Measurements from ENCODE around the gene GALNT13.

Gene GALNT13

GRCh38 chr2:153944800-153945199 lies 73.1 kb downstream of the GALNT13 start:
- DNase-seq (ENCODE audit: low read depth), result no peak

GRCh38 chr2:153946036-153946435 lies 74.3 kb downstream of the GALNT13 start:
- DNase-seq (ENCODE audit: low read depth), result no peak

GRCh38 chr2:153953761-153954160 lies 82.0 kb downstream of the GALNT13 start:
- DNase-seq (ENCODE audit: low read depth), result no peak

- DNase-seq (ENCODE audit: low read depth), result peak; percentile 50
Observed at GRCh38 chr2:153963256-153963655, 91.5 kb downstream of the GALNT13 start.

DNA sequence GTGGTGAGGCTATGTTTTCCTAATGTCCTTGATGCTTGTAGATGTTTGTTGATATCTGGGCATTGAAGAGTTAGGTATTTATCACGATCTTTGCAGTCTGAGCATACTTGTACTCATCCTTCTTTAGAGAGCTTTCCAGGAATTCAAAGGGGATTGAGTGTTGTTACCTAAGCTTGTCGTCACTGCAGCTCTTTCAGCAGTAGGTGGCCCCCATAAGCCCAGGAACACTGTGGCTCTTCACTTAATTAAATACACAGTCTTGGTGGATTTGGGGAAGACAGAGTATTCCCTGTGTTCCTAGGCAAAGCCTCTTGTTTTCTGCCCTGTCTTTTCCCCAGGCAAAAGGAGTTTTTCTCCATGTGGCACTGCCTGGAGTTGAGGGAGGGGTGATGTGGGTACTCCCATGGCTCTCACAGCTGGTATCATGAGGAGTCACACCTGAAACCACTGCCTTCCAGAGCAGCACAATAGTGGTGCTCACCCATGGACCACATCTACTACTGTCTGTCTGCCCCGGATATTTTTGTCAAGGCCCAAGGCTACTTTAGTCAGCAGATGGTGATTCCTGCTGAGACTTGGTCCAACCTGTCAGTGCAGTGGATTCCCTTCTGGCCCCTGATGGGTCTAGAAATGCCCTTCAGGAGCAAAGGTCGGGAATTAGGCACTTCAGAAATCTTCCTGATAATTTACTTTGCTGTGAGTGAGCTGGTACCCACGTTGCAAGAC lies 95.7 kb downstream of the GALNT13 start:
- no peak for DNase-seq (ENCODE audit: low read depth)

GRCh38 chr2:153971250-153971649 lies 99.5 kb downstream of the GALNT13 start:
- no peak for DNase-seq (ENCODE audit: low read depth)

DNA sequence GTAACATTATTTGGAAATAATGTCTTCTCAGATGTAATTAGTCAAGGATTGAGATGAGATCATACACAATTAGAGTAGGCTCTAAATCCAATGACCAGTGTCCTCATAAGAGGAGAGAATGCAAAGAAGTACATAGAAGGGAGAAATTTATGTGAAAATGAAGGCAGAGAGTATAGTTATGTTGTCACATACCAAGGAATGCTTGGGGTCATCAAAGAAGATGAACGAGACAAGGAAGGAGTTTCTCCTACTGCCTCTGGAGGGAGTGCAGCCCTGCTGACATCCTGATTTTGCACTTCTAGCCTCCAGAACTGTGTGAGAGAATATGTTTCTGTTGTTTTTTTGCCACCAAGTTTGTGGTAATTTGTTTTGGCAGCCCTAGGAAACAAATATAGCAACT lies 100.1 kb downstream of the GALNT13 start:
- DNase-seq (ENCODE audit: low read depth), result no peak

GRCh38 chr2:153972412-153972811 lies 100.7 kb downstream of the GALNT13 start:
- DNase-seq (ENCODE audit: low read depth), result no peak

DNA sequence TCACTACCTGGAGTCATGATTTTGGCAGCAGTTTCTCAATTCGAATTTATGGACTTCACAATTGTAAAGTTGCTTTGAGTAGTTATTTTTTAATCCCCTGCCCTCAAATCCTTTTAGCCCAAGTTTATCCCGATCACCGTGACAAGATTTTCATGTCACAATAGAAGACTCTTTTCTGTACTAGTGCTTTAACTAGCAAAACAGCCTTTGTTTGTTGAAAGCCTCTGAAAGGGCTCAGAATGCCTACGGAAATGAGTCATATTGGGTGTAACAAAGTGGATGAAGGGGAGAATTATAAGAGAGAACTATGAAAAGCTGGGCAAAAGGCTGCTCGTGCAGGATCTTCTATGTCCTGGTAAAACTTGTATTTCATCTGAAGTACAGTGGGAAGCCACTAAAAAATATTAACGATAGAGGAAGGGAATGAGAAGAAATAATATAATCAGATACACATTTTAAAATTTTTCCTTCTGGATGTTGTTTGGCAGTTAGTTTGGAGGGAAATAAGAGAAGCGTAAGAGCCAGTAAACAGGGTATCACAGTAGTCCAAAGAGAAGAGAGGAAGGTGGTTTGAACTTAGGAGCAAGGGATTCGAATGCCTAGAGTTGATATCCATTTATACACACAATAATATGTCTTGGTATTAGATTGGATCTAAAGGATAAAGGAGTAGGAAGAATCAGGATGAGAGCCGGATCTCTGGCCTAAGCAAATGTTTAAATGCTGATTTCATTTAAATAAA lies 114.9 kb downstream of the GALNT13 start:
- DNase-seq (ENCODE audit: low read depth), result no peak

DNA sequence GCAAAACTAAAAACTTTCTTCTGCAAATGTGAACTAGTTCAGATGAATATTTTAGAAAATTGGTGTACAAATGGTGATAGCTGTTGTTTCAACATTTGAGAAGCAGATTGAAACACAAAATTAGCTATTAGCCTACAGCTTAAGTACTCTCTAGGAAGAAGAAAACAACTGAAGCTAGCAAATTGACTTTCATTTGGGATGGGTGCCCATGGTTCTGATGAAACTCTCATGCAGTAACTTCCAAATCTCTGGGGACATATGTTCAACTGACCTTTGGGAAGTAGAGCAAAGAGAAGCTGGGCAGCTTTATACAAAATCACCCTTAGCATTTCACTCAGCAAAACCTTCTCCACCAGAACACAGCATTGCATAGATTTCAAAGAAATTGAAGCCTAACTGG lies 119.0 kb downstream of the GALNT13 start:
- DNase-seq (ENCODE audit: low read depth), result peak; percentile 49

DNA sequence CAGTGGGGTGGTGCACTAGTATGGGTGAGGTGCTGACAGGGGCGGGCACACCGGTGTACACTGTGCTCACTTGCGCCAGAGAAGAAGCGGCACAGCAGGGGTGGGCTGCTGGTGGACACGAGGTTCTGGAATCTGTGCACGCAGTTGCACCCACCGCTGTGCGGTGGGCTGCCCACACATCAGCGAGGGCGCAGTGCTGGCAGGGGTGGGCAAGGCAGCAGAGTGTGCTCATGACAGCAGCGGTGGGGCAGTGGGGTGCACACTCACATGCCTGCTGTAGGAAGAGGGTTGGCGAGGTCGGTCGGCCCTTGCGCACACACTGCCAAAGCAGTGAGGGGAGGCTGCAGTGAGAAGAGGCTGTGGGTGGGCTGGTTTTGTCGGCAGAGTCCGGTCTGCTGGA lies 141.8 kb downstream of the GALNT13 start:
- DNase-seq (ENCODE audit: low read depth), result no peak

DNA sequence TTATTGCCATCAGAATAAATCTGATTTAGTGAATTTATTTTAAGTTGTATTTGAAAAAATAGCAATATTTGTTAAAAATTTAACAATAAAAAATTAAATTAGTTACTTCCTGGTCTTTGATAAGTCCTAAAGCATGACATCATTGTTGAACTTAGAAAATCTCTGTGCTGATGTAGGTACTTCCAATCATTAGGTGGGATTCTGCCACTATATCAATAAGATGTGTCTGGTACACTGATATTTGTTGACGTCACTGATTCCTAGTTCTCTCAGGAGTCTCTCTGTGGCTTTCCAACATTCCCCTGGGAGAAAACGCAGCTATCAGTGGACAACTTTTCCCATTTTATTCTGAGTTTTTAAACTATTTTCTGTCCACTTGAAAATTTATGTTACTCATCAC lies 143.5 kb downstream of the GALNT13 start:
- no peak for DNase-seq (ENCODE audit: low read depth)

DNA sequence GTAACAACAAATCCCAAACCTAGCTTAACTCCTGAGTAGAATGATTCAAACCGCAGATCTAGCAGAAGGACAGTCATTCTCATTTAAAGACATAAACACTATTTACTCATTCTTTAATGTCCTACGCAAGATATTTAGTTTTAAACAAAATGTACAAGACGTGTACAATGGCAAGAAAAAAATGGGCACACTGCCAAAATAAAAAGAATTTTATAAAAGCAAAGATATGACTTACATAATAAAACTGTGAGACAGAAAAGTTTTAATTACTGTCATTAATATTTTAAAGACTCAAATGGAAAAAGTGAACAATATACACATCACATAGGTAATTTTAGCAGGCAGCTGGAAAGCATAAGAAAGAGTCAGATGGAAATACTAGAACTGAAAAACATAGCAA lies 157.8 kb downstream of the GALNT13 start:
- no peak for DNase-seq (ENCODE audit: low read depth)

DNA sequence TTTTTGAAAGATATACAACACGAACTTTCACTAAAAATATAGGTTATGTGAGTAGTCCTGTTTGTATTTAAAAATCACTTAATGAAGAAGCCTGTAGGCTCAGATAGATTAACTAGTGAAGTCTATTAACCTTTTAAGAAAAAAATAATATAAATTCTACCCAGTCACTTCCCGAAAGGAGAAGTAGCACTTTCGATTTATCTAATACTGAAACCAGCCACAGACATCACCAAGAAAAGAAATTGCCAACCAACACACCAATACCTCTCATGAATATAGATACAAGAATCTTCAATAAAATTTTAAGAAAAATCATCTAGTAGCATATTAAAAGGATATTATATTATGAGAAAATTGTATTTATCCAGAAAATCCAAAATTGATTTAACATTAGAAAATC lies 160.5 kb downstream of the GALNT13 start:
- no peak for DNase-seq (ENCODE audit: low read depth)

DNA sequence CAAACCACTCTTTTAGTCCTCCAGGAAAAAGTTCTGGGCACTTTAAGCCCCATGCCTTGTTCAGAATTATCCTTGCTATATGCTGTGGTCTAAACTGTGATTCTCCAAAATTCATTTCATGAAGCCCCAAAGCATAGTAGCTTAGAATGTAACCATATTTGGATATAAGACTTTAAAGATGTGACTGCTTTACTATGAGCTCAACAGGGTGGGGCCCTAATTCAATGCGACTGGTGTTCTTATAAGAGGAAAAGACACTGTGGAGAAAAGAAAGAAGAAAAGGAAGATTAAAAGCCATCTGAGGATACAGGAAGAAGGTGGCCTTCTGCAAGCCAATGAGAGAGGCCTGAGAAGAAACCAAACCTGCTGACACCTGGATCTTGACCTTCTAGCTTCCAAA lies 174.8 kb downstream of the GALNT13 start:
- DNase-seq (ENCODE audit: low read depth), result no peak

- no peak for DNase-seq (ENCODE audit: low read depth)
Observed at GRCh38 chr2:154048905-154049304, 177.2 kb downstream of the GALNT13 start.

DNA sequence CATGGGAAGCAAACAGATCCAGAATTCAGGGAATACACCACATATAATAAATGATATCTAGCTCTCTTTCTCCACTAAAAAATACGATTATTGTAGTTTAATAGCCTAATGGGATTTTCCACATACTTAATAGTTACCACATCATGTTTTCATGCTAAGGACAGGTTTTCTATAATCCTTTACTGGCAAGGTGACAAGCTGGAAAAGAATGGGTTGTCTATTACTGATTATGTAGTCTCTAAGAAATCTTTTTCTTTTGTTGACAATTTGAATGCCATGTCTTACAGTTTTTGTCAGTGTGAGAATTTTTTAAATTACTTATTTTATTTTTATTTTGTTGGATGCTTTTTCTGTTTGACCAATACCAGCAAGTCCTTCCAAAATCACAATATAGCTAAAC lies 177.8 kb downstream of the GALNT13 start:
- no peak for DNase-seq (ENCODE audit: low read depth)

DNA sequence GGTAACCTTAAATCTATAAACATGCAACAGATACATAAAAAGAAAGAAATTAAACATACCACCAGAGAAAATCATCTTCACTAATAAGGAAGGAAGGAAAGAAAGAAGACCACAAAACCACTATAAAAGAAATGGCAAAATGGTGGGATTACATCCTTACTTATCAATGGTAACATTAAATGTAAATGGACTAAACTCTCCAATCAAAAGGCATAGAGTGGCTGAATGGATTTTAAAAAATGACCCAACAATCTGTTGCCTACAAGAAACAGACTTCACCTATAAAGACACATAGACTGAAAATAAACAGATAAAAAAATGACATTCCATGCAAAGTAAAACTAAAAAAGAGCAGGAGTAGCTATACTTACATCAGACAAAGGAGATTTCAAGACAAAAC lies 195.4 kb downstream of the GALNT13 start:
- DNase-seq (ENCODE audit: low read depth), result no peak

- DNase-seq (ENCODE audit: low read depth), result no peak
Observed at GRCh38 chr2:154078926-154079325, 207.2 kb downstream of the GALNT13 start.

GRCh38 chr2:154092571-154092970 lies 220.8 kb downstream of the GALNT13 start:
- DNase-seq (ENCODE audit: low read depth), result no peak

DNA sequence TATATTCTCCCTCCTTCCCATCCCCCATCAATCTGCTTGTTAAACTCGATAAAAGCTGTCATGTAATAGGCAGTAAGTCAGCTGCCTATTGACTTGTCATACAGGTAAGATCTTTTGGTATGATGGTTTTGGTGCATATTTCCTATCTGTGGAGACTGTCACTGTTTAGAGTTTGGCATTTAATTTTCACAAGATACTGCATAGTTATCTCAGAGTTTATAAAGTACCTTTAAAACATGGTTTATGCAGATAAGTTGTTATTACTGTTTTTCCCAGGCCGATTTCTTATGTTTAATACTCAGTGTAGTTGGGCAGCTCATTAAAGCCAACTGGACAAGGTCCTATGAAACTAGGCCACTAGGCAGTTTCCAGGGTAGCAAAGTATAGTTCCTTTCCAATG lies 222.1 kb downstream of the GALNT13 start:
- no peak for DNase-seq (ENCODE audit: low read depth)

GRCh38 chr2:154097833-154098398 lies 226.2 kb downstream of the GALNT13 start:
- no peak for DNase-seq (ENCODE audit: low read depth)

DNA sequence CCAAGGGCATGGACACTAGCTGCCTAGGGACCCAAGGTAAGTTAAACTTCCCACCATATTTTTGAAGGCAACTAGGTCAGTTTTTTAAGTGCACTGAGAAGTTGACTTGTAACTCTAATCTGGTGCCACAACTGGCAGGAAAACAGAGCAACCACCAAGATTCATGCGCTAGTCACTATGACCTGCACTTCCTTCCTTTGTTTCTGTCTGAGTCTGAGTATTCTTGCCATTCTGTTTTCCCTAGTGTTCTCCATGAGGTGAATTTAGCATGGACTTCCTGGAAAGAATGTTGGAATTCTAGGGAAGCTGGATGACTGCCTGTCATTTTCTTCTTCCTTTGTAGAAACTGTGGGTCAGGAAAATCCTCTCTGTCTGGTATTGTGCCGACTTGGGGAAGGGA lies 249.0 kb downstream of the GALNT13 start:
- DNase-seq (ENCODE audit: low read depth), result no peak
